Left ventricle myocardium inferior (tissue), 1 donor: ENCODE data around the gene SLC6A2. TPM values are rescaled to one million over a fixed set of nuclear protein-coding genes. Genes with fewer than 3 reads are reported as not detected.

Experiments used
- DNase-seq: peaks from one replicate; pipeline ENCODE4 v3.0.0-alpha.2; 2020
- H3K27ac ChIP-seq: fragments of 200-600 bp; replicated peaks from 2 replicates; pipeline ENCODE4 v1.8.0; 2021
- H3K27me3 ChIP-seq: fragments of 200-600 bp; 2 replicates; pipeline ENCODE4 v1.8.0; 2021; ENCODE audit warnings: low read depth
- H3K36me3 ChIP-seq: fragments of 200-600 bp; 2 replicates; pipeline ENCODE4 v1.8.0; 2021
- H3K4me1 ChIP-seq: fragments of 200-600 bp; 2 replicates; pipeline ENCODE4 v1.8.0; 2021
- H3K4me3 ChIP-seq: fragments of 200-600 bp; 2 replicates; pipeline ENCODE4 v1.8.0; 2021; ENCODE audit warnings: mild to moderate bottlenecking, moderate library complexity
- H3K9me3 ChIP-seq: fragments of 200-600 bp; replicated peaks from 2 replicates; pipeline ENCODE4 v1.8.0; 2021
- CTCF ChIP-seq: fragments of 200-600 bp; IDR thresholded peaks from 2 replicates; pipeline ENCODE4 v1.8.0; 2021; ENCODE audit warnings: antibody characterized with exemption, mild to moderate bottlenecking, borderline replicate concordance
- intact Hi-C: fragments of 100-400 bp; cut with micrococcal nuclease; formaldehyde crosslinking; loops from one replicate; pipeline ENCODE4 v1.11.0; 2022
- total RNA-seq: library from RNA; stranded (reverse); fragmentation: NEBNext Ultra II Directional; extraction: Animal tissue kit (Norgen Biotek cat#: 25700); gene quantifications from one replicate; pipeline ENCODE4 v1.2.1, GENCODE V29; 2021
- donor health status: DM: no; HTN: yes; CAD: no; lungs with severe emphysema.

SLC6A2 gene
- total RNA-seq, 1 donor from 2014 or later, result not detected

GRCh38 chr16:55662644-55663031, 6.8 kb downstream of the SLC6A2 start:
- Histone ChIP-seq H3K27ac (peak overlapping the region; percentile 56), H3K9me3 (peaks cover 8% of the 10 kb centered on the region), H3K4me1 (peaks cover 3% of the 10 kb centered on the region), H3K4me3 (no peak overlapping the region), H3K36me3 (no peaks in the 10 kb centered on the region), H3K27me3 (peaks cover 49% of the 10 kb centered on the region)
- intact Hi-C loops, result no loop called here
- TF ChIP-seq CTCF, result no peak
- DNase-seq, result peak; percentile 29

DNA sequence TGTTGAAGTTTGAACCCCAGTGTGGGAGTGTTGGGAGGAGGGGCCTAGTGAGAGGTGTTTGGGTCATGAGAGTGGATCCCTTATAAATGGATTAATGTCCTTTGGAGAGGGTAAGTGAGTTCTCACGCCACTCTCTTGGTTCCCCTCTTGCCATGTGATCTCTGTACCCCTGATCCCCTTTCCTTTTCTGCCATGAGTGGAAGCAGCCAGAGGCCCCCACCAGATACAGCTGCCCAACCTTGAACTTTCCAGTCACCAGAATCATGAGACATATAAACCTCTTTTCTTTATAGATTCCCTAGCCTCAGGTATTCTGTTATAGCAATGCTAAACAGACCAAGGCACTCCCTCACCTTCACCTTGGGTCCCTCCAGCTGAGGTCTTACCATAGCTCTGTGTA, 7.4 kb downstream of the SLC6A2 start:
- no peak for TF ChIP-seq CTCF
- Histone ChIP-seq H3K36me3 (no peaks in the 10 kb centered on the region), H3K4me1 (peaks cover 6% of the 10 kb centered on the region), H3K4me3 (no peak overlapping the region), H3K27ac (no peak overlapping the region), H3K27me3 (peaks cover 45% of the 10 kb centered on the region), H3K9me3 (peaks cover 8% of the 10 kb centered on the region)
- no peak for DNase-seq
- intact Hi-C loops, result no loop called here

- no peak for TF ChIP-seq CTCF
- H3K27me3 ChIP-seq, result peaks cover 42% of the 10 kb centered on the region
- H3K4me3 ChIP-seq, result no peak overlapping the region
- H3K36me3 ChIP-seq, result no peaks in the 10 kb centered on the region
- DNase-seq, result no peak
- intact Hi-C loops, result no loop called here
- H3K27ac ChIP-seq, result no peak overlapping the region
- peaks cover 8% of the 10 kb centered on the region for H3K9me3 ChIP-seq
- peaks cover 12% of the 10 kb centered on the region for H3K4me1 ChIP-seq
Measured at GRCh38 chr16:55663765-55664677, 8.2 kb downstream of the SLC6A2 start.

GRCh38 chr16:55664786-55665407, 9.1 kb downstream of the SLC6A2 start:
- Histone ChIP-seq H3K36me3 (no peaks in the 10 kb centered on the region), H3K4me3 (no peak overlapping the region), H3K9me3 (peaks cover 8% of the 10 kb centered on the region), H3K4me1 (peaks cover 12% of the 10 kb centered on the region), H3K27me3 (peaks cover 48% of the 10 kb centered on the region), H3K27ac (no peak overlapping the region)
- DNase-seq, result no peak
- intact Hi-C loops, result no loop called here
- no peak for TF ChIP-seq CTCF

DNA sequence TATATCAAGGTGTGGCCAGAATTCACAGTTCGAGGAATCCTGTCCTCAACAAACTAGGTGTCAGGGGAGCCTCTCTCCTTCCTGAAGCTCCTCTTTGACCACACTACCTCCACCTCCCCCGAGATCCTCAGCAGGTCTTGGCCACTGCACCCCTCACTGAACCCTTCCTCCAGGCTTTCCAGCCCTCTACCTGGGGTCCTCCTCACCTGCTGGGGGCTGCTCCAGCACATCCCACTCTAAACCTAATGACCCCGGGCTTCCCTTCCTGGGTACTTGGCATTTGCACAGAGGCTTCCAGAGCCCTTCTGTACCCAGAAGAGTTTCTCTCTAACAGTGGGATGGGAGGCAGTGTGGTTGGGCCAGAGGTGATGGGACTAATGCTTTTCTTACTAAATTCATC, 9.7 kb downstream of the SLC6A2 start:
- Histone ChIP-seq H3K36me3 (no peaks in the 10 kb centered on the region), H3K9me3 (peaks cover 8% of the 10 kb centered on the region), H3K4me3 (no peak overlapping the region), H3K27me3 (peaks cover 43% of the 10 kb centered on the region), H3K4me1 (peaks cover 12% of the 10 kb centered on the region), H3K27ac (no peak overlapping the region)
- intact Hi-C loops, result no loop called here
- no peak for DNase-seq
- no peak for TF ChIP-seq CTCF
